H9 (cell line): ENCODE data around the gene TYMP. TPM values are rescaled to one million over a fixed set of nuclear protein-coding genes. Genes with fewer than 3 reads are reported as not detected.

ENCODE experiments used
- DNase-seq: peaks from one replicate; pipeline ENCODE4 v3.0.0-alpha.2; 2017
- H2AFZ ChIP-seq: one replicate; pipeline ENCODE4 v1.6.1; 2013; ENCODE audit warnings: mild to moderate bottlenecking, low read length, control low read depth, moderate library complexity
- H2AK5ac ChIP-seq: 2 replicates; pipeline ENCODE4 v1.6.1; 2013; ENCODE audit warnings: low read length, control low read depth, mixed read lengths; ENCODE audit not compliant: insufficient read length
- H2BK120ac ChIP-seq: one replicate; pipeline ENCODE4 v1.6.1; 2013; ENCODE audit warnings: low read depth, mild to moderate bottlenecking, low read length, control low read depth, inconsistent platforms; ENCODE audit not compliant: poor library complexity, severe bottlenecking
- H2BK12ac ChIP-seq: 2 replicates; pipeline ENCODE4 v1.6.1; 2013; ENCODE audit warnings: low read length, control low read depth, mixed read lengths, low read depth; ENCODE audit not compliant: insufficient read length
- H2BK15ac ChIP-seq: 2 replicates; pipeline ENCODE4 v1.6.1; 2013; ENCODE audit warnings: low read depth, low read length, control low read depth
- H2BK20ac ChIP-seq: one replicate; pipeline ENCODE4 v1.6.1; 2013; ENCODE audit warnings: low read depth, mild to moderate bottlenecking, low read length, control low read depth, inconsistent platforms; ENCODE audit not compliant: poor library complexity, severe bottlenecking
- H2BK5ac ChIP-seq: 2 replicates; pipeline ENCODE4 v1.6.1; 2013; ENCODE audit warnings: low read length, control low read depth, mixed read lengths; ENCODE audit not compliant: insufficient read length
- H3K14ac ChIP-seq: 2 replicates; pipeline ENCODE4 v1.6.1; 2013; ENCODE audit warnings: low read length, control low read depth; ENCODE audit not compliant: insufficient read depth
- H3K18ac ChIP-seq: 2 replicates; pipeline ENCODE4 v1.6.1; 2013; ENCODE audit warnings: low read depth, mild to moderate bottlenecking, mixed read lengths, low read length, control low read depth; ENCODE audit not compliant: insufficient read length
- H3K23ac ChIP-seq: 2 replicates; pipeline ENCODE4 v1.6.1; 2013; ENCODE audit warnings: low read length, control low read depth, mixed read lengths, low read depth; ENCODE audit not compliant: insufficient read length
- H3K23me2 ChIP-seq: 2 replicates; pipeline ENCODE4 v1.6.1; 2013; ENCODE audit warnings: low read depth, mild to moderate bottlenecking, mixed read lengths, low read length, control low read depth; ENCODE audit not compliant: insufficient read length, poor library complexity, severe bottlenecking
- H3K27ac ChIP-seq: 2 replicates; pipeline ENCODE4 v1.5.1; 2013; ENCODE audit warnings: low read length, control low read depth, mixed read lengths, low read depth; ENCODE audit not compliant: insufficient read length
- H3K27me3 ChIP-seq: 2 replicates; pipeline ENCODE4 v1.6.1; 2013; ENCODE audit warnings: low read length, control low read depth, inconsistent platforms; ENCODE audit not compliant: insufficient read depth
- H3K4ac ChIP-seq: 2 replicates; pipeline ENCODE4 v1.6.1; 2013; ENCODE audit warnings: low read depth, mild to moderate bottlenecking, control low read depth, inconsistent platforms, low read length, moderate library complexity
- H3K4me1 ChIP-seq: 2 replicates; pipeline ENCODE4 v1.6.1; 2013; ENCODE audit warnings: low read length, control low read depth, inconsistent platforms; ENCODE audit not compliant: insufficient read depth
- H3K4me2 ChIP-seq: 2 replicates; pipeline ENCODE4 v1.6.1; 2013; ENCODE audit warnings: low read length, control low read depth, mixed read lengths; ENCODE audit not compliant: insufficient read length, insufficient read depth
- H3K56ac ChIP-seq: 2 replicates; pipeline ENCODE4 v1.6.1; 2013; ENCODE audit warnings: low read depth, mild to moderate bottlenecking, mixed read lengths, low read length, control low read depth; ENCODE audit not compliant: insufficient read length
- H3K79me1 ChIP-seq: 2 replicates; pipeline ENCODE4 v1.6.1; 2013; ENCODE audit warnings: low read depth, mild to moderate bottlenecking, moderate library complexity, low read length, control low read depth, inconsistent platforms; ENCODE audit not compliant: insufficient read depth, poor library complexity, severe bottlenecking
- H3K79me2 ChIP-seq: 2 replicates; pipeline ENCODE4 v1.6.1; 2013; ENCODE audit warnings: low read length, control low read depth, inconsistent platforms; ENCODE audit not compliant: insufficient read depth
- H3K9ac ChIP-seq: 2 replicates; pipeline ENCODE4 v1.6.1; 2013; ENCODE audit warnings: low read length, control low read depth, mixed read lengths; ENCODE audit not compliant: insufficient read length; ENCODE audit errors: extremely low read depth
- H3K9me3 ChIP-seq: one replicate; pipeline ENCODE4 v1.6.1; 2013; ENCODE audit warnings: low read depth, low read length, inconsistent platforms; ENCODE audit not compliant: control insufficient read depth
- H3T11ph ChIP-seq: one replicate; pipeline ENCODE4 v1.6.1; 2013; ENCODE audit warnings: mild to moderate bottlenecking, low read length, control low read depth, inconsistent platforms
- H4K20me1 ChIP-seq: one replicate; pipeline ENCODE4 v1.6.1; 2013; ENCODE audit not compliant: control insufficient read depth, insufficient read length, insufficient read depth
- H4K5ac ChIP-seq: 2 replicates; pipeline ENCODE4 v1.6.1; 2013; ENCODE audit warnings: low read depth, mild to moderate bottlenecking, mixed read lengths, low read length, control low read depth; ENCODE audit not compliant: insufficient read length
- H4K8ac ChIP-seq: replicated peaks from 2 replicates; pipeline ENCODE4 v1.6.1; 2013; ENCODE audit warnings: low read length, control low read depth, mixed read lengths, low read depth; ENCODE audit not compliant: insufficient read length
- H4K91ac ChIP-seq: 2 replicates; pipeline ENCODE4 v1.6.1; 2013; ENCODE audit warnings: low read depth, mild to moderate bottlenecking, moderate library complexity, mixed read lengths, low read length, control low read depth; ENCODE audit not compliant: insufficient read length
- H3K27ac Mint-ChIP-seq, 3 experiments: 2 replicates in 2 of 3; 3 replicates in 1 of 3; pipeline ENCODE4 v1.8.0; 2020 to 2021; ENCODE audit warnings: mixed read lengths in 3 of 3, mild to moderate bottlenecking in 1 of 3, moderate library complexity in 1 of 3
- H3K27me3 Mint-ChIP-seq: 2 replicates; pipeline ENCODE4 v1.8.0; 2021; ENCODE audit warnings: low read depth, mild to moderate bottlenecking, moderate library complexity, mixed read lengths
- H3K36me3 Mint-ChIP-seq, 3 experiments: 2 replicates in 2 of 3; 3 replicates in 1 of 3; pipeline ENCODE4 v1.8.0; 2020 to 2021; ENCODE audit warnings: low read depth in 3 of 3, mixed read lengths in 3 of 3; ENCODE audit not compliant: insufficient read depth in 1 of 3
- H3K4me1 Mint-ChIP-seq, 2 experiments: 2 replicates each; pipeline ENCODE4 v1.8.0; 2020; ENCODE audit warnings: mixed read lengths in 2 of 2
- H3K4me3 Mint-ChIP-seq, 2 experiments: 2 replicates in 1 of 2; 3 replicates in 1 of 2; pipeline ENCODE4 v1.8.0; 2020 to 2021; ENCODE audit warnings: mild to moderate bottlenecking in 2 of 2, mixed read lengths in 2 of 2, moderate library complexity in 1 of 2
- H3K9me3 Mint-ChIP-seq, 2 experiments: 2 replicates in 1 of 2; 3 replicates in 1 of 2; pipeline ENCODE4 v1.8.0; 2020; ENCODE audit warnings: mild to moderate bottlenecking in 2 of 2, mixed read lengths in 2 of 2, moderate library complexity in 1 of 2
- WGBS: extraction: QIAGEN DNeasy Blood & Tissue Kit; methylation state at CpG from one replicate; pipeline ENCODE4 v1.1.7; 2013; ENCODE audit warnings: missing lambda C conversion rate, low lambda C conversion rate, mixed read lengths; ENCODE audit not compliant: insufficient read length; ENCODE audit errors: extremely low coverage; 5-methylcytosine and 5-hydroxymethylcytosine counted together
- total RNA-seq: library from RNA; stranded (reverse); gene quantifications from 2 replicates; pipeline ENCODE4 v1.2.1, GENCODE V29; 2021
- TF ChIP-seq, protein P1 (sequence below): fragments of 200-600 bp; sonication (generic); conservative IDR thresholded peaks from 3 replicates; pipeline ENCODE4 v1.8.0; 2021; ENCODE audit warnings: antibody characterized with exemption, mild to moderate bottlenecking

TYMP gene
- total RNA-seq, 1 experiment from 2014 or later, result 1.0 TPM

DNA sequence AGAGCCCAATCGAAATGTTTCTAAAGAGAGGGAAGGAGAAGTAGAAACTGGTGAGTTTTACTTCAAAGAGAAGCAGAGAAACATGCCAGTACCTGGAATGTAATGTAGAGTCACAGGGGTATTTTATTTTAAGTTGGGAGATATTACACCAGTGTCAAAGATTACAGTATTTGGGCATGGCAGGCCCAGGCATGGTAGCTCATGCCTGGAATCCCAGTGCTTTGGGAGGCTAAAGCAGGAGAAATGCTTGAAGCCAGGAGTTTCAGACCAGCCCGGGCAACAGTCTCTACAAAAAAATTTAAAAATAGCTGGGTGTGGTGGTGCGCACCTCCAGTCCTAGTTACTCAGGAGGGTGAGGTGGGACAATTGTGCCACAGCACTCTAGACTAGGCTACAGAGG, 30.2 kb upstream of the TYMP start:
- Histone ChIP-seq H3K56ac (no peak overlapping the region), H4K8ac (no peak overlapping the region), H2BK120ac (no peak overlapping the region), H3K23me2 (no peaks in the 10 kb centered on the region), H4K91ac (no peak overlapping the region), H2BK20ac (no peak overlapping the region), H3K23ac (no peak overlapping the region), H3K4me2 (no peak overlapping the region), H2BK12ac (no peak overlapping the region), H3K79me2 (no peaks in the 10 kb centered on the region), H2BK5ac (no peak overlapping the region), H3K9me3 (no peaks in the 10 kb centered on the region), H3K14ac (no peak overlapping the region), H2AK5ac (no peak overlapping the region), H3T11ph (no peak overlapping the region), H3K18ac (no peak overlapping the region), H2AFZ (no peak overlapping the region), H4K5ac (no peak overlapping the region), H3K27me3 (no peaks in the 10 kb centered on the region), H2BK15ac (no peak overlapping the region), H3K9ac (no peak overlapping the region), H4K20me1 (no peaks in the 10 kb centered on the region), H3K4ac (no peak overlapping the region), H3K27ac (no peak overlapping the region), H3K4me1 (no peaks in the 10 kb centered on the region), H3K79me1 (no peaks in the 10 kb centered on the region)
- Mint-ChIP-seq H3K27ac (no peak overlapping the region), H3K36me3 (no peaks in the 10 kb centered on the region), H3K4me3 (no peak overlapping the region), H3K27me3 (peaks cover 43% of the 10 kb centered on the region), H3K9me3 (no peaks in the 10 kb centered on the region), H3K4me1 (peaks cover 19 to 21% of the 10 kb centered on the region in 2 experiments)
- no CpG with 5 or more reads among the region's 3 CpGs for WGBS
- DNase-seq, result no peak
- TF ChIP-seq, protein P1, sequence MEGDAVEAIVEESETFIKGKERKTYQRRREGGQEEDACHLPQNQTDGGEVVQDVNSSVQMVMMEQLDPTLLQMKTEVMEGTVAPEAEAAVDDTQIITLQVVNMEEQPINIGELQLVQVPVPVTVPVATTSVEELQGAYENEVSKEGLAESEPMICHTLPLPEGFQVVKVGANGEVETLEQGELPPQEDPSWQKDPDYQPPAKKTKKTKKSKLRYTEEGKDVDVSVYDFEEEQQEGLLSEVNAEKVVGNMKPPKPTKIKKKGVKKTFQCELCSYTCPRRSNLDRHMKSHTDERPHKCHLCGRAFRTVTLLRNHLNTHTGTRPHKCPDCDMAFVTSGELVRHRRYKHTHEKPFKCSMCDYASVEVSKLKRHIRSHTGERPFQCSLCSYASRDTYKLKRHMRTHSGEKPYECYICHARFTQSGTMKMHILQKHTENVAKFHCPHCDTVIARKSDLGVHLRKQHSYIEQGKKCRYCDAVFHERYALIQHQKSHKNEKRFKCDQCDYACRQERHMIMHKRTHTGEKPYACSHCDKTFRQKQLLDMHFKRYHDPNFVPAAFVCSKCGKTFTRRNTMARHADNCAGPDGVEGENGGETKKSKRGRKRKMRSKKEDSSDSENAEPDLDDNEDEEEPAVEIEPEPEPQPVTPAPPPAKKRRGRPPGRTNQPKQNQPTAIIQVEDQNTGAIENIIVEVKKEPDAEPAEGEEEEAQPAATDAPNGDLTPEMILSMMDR, result no peak
